Measurements from ENCODE around the gene TRIM41.

DNA sequence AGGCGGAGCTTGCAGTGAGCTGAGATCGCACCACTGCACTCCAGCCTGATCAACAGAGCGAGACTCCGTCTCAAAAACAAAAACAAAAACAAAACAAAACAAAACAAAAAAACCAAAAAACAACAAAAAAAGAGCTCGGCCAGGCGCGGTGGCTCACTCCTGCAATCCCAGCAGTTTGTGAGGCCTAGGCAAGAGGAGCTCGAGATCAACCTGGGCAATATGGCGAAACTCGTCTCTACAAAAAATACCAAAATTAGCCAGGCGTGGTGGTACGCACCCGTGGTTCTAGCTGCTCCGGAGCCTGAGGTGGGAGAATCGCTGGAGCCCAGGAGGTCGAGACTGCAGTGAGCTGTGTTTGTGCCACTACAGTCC, 38.2 kb upstream of the TRIM41 start:
- TF ChIP-seq EP300 (IDR thresholded peaks at IDR 0.05; ENCODE audit: borderline replicate concordance) (no peak), ZBTB7A (IDR thresholded peaks at IDR 0.05; ENCODE audit: low read depth) (no peak), CREB1 (IDR thresholded peaks at IDR 0.05; ENCODE audit: low read depth) (no peak), FOXM1 (IDR thresholded peaks at IDR 0.05; ENCODE audit: borderline replicate concordance, low read depth) (no peak), TCF12 (IDR thresholded peaks at IDR 0.05; ENCODE audit: low read depth) (no peak)
- TF ChIP-seq, protein P1, sequence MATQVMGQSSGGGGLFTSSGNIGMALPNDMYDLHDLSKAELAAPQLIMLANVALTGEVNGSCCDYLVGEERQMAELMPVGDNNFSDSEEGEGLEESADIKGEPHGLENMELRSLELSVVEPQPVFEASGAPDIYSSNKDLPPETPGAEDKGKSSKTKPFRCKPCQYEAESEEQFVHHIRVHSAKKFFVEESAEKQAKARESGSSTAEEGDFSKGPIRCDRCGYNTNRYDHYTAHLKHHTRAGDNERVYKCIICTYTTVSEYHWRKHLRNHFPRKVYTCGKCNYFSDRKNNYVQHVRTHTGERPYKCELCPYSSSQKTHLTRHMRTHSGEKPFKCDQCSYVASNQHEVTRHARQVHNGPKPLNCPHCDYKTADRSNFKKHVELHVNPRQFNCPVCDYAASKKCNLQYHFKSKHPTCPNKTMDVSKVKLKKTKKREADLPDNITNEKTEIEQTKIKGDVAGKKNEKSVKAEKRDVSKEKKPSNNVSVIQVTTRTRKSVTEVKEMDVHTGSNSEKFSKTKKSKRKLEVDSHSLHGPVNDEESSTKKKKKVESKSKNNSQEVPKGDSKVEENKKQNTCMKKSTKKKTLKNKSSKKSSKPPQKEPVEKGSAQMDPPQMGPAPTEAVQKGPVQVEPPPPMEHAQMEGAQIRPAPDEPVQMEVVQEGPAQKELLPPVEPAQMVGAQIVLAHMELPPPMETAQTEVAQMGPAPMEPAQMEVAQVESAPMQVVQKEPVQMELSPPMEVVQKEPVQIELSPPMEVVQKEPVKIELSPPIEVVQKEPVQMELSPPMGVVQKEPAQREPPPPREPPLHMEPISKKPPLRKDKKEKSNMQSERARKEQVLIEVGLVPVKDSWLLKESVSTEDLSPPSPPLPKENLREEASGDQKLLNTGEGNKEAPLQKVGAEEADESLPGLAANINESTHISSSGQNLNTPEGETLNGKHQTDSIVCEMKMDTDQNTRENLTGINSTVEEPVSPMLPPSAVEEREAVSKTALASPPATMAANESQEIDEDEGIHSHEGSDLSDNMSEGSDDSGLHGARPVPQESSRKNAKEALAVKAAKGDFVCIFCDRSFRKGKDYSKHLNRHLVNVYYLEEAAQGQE (IDR thresholded peaks at IDR 0.05; ENCODE audit: low read depth): no peak
- TF ChIP-seq, protein P2, sequence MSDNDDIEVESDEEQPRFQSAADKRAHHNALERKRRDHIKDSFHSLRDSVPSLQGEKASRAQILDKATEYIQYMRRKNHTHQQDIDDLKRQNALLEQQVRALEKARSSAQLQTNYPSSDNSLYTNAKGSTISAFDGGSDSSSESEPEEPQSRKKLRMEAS (IDR thresholded peaks at IDR 0.05): no peak

All from Ishikawa (cell line).